HG03457 (cell line): ENCODE results near the gene XNDC1N.
"Not testable (repeated sequence)": the region's sequence is repeated elsewhere in the genome, so short reads cannot be mapped to it uniquely, and the experiment has no call there.

Source experiments
- ATAC-seq: cut with Tn5 transposase; IDR thresholded peaks from one replicate; pipeline ENCODE4 v1.9.1; 2021; ENCODE audit warnings: moderate number of reproducible peaks; ENCODE audit not compliant: unreplicated experiment

XNDC1N gene

GRCh38 chr11:71933141-71933933 lies 4.9 kb upstream of the XNDC1N start:
- ATAC-seq, result no peak

- no peak for ATAC-seq
Measured at GRCh38 chr11:71931245-71931602, 2.8 kb upstream of the XNDC1N start.

GRCh38 chr11:71930556-71931244 lies 2.3 kb upstream of the XNDC1N start:
- ATAC-seq, result no peak

- no peak for ATAC-seq
Measured at GRCh38 chr11:71929491-71929890, 1.1 kb upstream of the XNDC1N start.

GRCh38 chr11:71928737-71929443 lies 496 bp upstream of the XNDC1N start, which contains the start of gene RNF121:
RNF121 (plus strand) TSS chr11:71929046; CDS start chr11:71929062, 16 bp downstream.
- peak; percentile 49 for ATAC-seq

- ATAC-seq, result no peak
Measured at GRCh38 chr11:71917646-71918140, 10.7 kb downstream of the XNDC1N start.

GRCh38 chr11:71914617-71915189 lies 13.7 kb downstream of the XNDC1N start:
- no peak for ATAC-seq

- no peak for ATAC-seq
Measured at GRCh38 chr11:71913756-71914526, 14.5 kb downstream of the XNDC1N start.

- ATAC-seq, result not testable (repeated sequence)
Measured at GRCh38 chr11:71911986-71912340, 16.4 kb downstream of the XNDC1N start.

- not testable (repeated sequence) for ATAC-seq
Measured at GRCh38 chr11:71911321-71911985, 16.9 kb downstream of the XNDC1N start.

GRCh38 chr11:71910775-71911174 lies 17.6 kb downstream of the XNDC1N start:
- ATAC-seq, result not testable (repeated sequence)

- ATAC-seq, result no peak
Measured at GRCh38 chr11:71908218-71908617, 20.2 kb downstream of the XNDC1N start.

GRCh38 chr11:71901137-71901536 lies 27.3 kb downstream of the XNDC1N start:
- ATAC-seq, result not testable (repeated sequence)

GRCh38 chr11:71895961-71896360 lies 32.4 kb downstream of the XNDC1N start:
- no peak for ATAC-seq

GRCh38 chr11:71889181-71889872 lies 39.1 kb downstream of the XNDC1N start:
- not testable (repeated sequence) for ATAC-seq

GRCh38 chr11:71888335-71889010 lies 39.9 kb downstream of the XNDC1N start:
- ATAC-seq, result not testable (repeated sequence)

GRCh38 chr11:71885806-71886205 lies 42.6 kb downstream of the XNDC1N start:
- not testable (repeated sequence) for ATAC-seq
